ENCODE measurements around the gene FAM3A. TPM values are rescaled to one million over a fixed set of nuclear protein-coding genes. Genes with fewer than 3 reads are reported as not detected.

The FAM3A gene
- total RNA-seq, 1 experiment from 2014 or later, result 69.2 TPM

- no peak overlapping the region for H3K4me3 ChIP-seq (ENCODE audit: low read length)
- no TSS peak for BruUV-seq (replicated peaks)
- ATAC-seq (no peak), DNase-seq (no peak)
- H3K9ac ChIP-seq (ENCODE audit: low read length), result no peak overlapping the region
- no peak overlapping the region for H3K4me2 ChIP-seq (ENCODE audit: low read length)
- H3K27me3 ChIP-seq (ENCODE audit: low read length), result no peaks in the 10 kb centered on the region
- no peaks in the 10 kb centered on the region for H3K9me2 ChIP-seq (replicated peaks; ENCODE audit: low read length)
- POLR2A ChIA-PET (ENCODE audit: unreplicated experiment), result no interaction called here
- no peaks in the 10 kb centered on the region for H4K20me1 ChIP-seq (ENCODE audit: low read length)
- H3K4me1 ChIP-seq (ENCODE audit: insufficient read depth, low read length), result no peaks in the 10 kb centered on the region
- no peaks in the 10 kb centered on the region for H3K9me3 ChIP-seq (ENCODE audit: low read length)
- no peaks in the 10 kb centered on the region; the same call in 1 of the 2 replicates for H3K36me3 ChIP-seq (ENCODE audit: low read depth, low read length)
- intact Hi-C loops (cut with micrococcal nuclease), result no loop called here
- CTCF ChIA-PET, result interaction anchor here (0.6 kb wide), 1 partner anchor 26 kb away, joined by 3 read pairs; no protein-coding TSS in a partner anchor
- no peaks in the 10 kb centered on the region for H3F3A ChIP-seq (ENCODE audit: low read length, unreplicated experiment)
- no peak overlapping the region for H2AFZ ChIP-seq (ENCODE audit: low read length)
- TF ChIP-seq EZH2 (IDR thresholded peaks at IDR 0.05; ENCODE audit: low read length, unreplicated experiment) (no peak), CTCF (conservative IDR thresholded peaks at IDR 0.05; ENCODE audit: low read depth, low read length) (no peak), EZH2phosphoT487 (IDR thresholded peaks at IDR 0.05; ENCODE audit: borderline replicate concordance, low read length) (no peak)
- no peak overlapping the region for H3K27ac ChIP-seq (ENCODE audit: low read length)
- no peaks in the 10 kb centered on the region for H3K79me2 ChIP-seq (ENCODE audit: low read length)
Measured at GRCh38 chrX:154471839-154472684, 44.0 kb downstream of the FAM3A start.

GRCh38 chrX:154470914-154471568 is 45.0 kb downstream of the FAM3A start:
- Histone ChIP-seq H3K27me3 (ENCODE audit: low read length) (no peaks in the 10 kb centered on the region), H3K27ac (ENCODE audit: low read length) (no peak overlapping the region), H3K9me3 (ENCODE audit: low read length) (no peaks in the 10 kb centered on the region), H3K4me1 (ENCODE audit: insufficient read depth, low read length) (no peaks in the 10 kb centered on the region), H4K20me1 (ENCODE audit: low read length) (no peaks in the 10 kb centered on the region), H3K36me3 (ENCODE audit: low read depth, low read length) (no peaks in the 10 kb centered on the region; the same call in 1 of the 2 replicates), H3K9ac (ENCODE audit: low read length) (no peak overlapping the region), H3K9me2 (replicated peaks; ENCODE audit: low read length) (no peaks in the 10 kb centered on the region), H3K79me2 (ENCODE audit: low read length) (no peaks in the 10 kb centered on the region), H3K4me3 (ENCODE audit: low read length) (no peak overlapping the region), H2AFZ (ENCODE audit: low read length) (no peak overlapping the region), H3F3A (ENCODE audit: low read length, unreplicated experiment) (no peaks in the 10 kb centered on the region), H3K4me2 (ENCODE audit: low read length) (no peak overlapping the region)
- DNase-seq, result no peak
- no peak for ATAC-seq
- no peak for TF ChIP-seq CTCF (conservative IDR thresholded peaks at IDR 0.05; ENCODE audit: low read depth, low read length)
- no peak for TF ChIP-seq EZH2 (IDR thresholded peaks at IDR 0.05; ENCODE audit: low read length, unreplicated experiment)
- BruUV-seq (replicated peaks), result no TSS peak
- POLR2A ChIA-PET (ENCODE audit: unreplicated experiment), result no interaction called here
- CTCF ChIA-PET, result no interaction called here
- intact Hi-C loops (cut with micrococcal nuclease), result no loop called here

GRCh38 chrX:154470434-154470833 is 45.6 kb downstream of the FAM3A start:
- Histone ChIP-seq H3F3A (ENCODE audit: low read length, unreplicated experiment) (no peaks in the 10 kb centered on the region), H4K20me1 (ENCODE audit: low read length) (no peaks in the 10 kb centered on the region), H3K27ac (ENCODE audit: low read length) (no peak overlapping the region), H3K4me2 (ENCODE audit: low read length) (no peak overlapping the region), H2AFZ (ENCODE audit: low read length) (no peak overlapping the region), H3K36me3 (ENCODE audit: low read depth, low read length) (no peaks in the 10 kb centered on the region; the same call in 1 of the 2 replicates), H3K9me2 (replicated peaks; ENCODE audit: low read length) (no peaks in the 10 kb centered on the region), H3K4me3 (ENCODE audit: low read length) (no peak overlapping the region), H3K9ac (ENCODE audit: low read length) (no peak overlapping the region), H3K27me3 (ENCODE audit: low read length) (no peaks in the 10 kb centered on the region), H3K9me3 (ENCODE audit: low read length) (no peaks in the 10 kb centered on the region), H3K79me2 (ENCODE audit: low read length) (no peaks in the 10 kb centered on the region), H3K4me1 (ENCODE audit: insufficient read depth, low read length) (no peaks in the 10 kb centered on the region)
- ATAC-seq (no peak), DNase-seq (no peak)
- POLR2A ChIA-PET (ENCODE audit: unreplicated experiment), result no interaction called here
- CTCF ChIA-PET, result no interaction called here
- TF ChIP-seq CTCF (conservative IDR thresholded peaks at IDR 0.05; ENCODE audit: low read depth, low read length) (no peak), EZH2 (IDR thresholded peaks at IDR 0.05; ENCODE audit: low read length, unreplicated experiment) (no peak), EZH2phosphoT487 (IDR thresholded peaks at IDR 0.05; ENCODE audit: borderline replicate concordance, low read length) (no peak)
- BruUV-seq (replicated peaks), result no TSS peak
- intact Hi-C loops (cut with micrococcal nuclease), result no loop called here
